Measurements from ENCODE around the gene XNDC1N.
"Not testable (repeated sequence)": the region's sequence is repeated elsewhere in the genome, so short reads cannot be mapped to it uniquely, and the experiment has no call there.

Gene XNDC1N

GRCh38 chr11:71933141-71933933 lies 4.9 kb upstream of the XNDC1N start:
- FAIRE-seq (no peak), DNase-seq (ENCODE audit: low spot score) (no peak)

- no peak for FAIRE-seq
- no peak for DNase-seq (ENCODE audit: low spot score)
These were observed 2.8 kb upstream of the XNDC1N start for GRCh38 chr11:71931245-71931602.

GRCh38 chr11:71930556-71931244 lies 2.3 kb upstream of the XNDC1N start:
- DNase-seq (ENCODE audit: low spot score) (no peak), FAIRE-seq (no peak)

- DNase-seq (ENCODE audit: low spot score) (no peak), FAIRE-seq (no peak)
These were observed 1.1 kb upstream of the XNDC1N start for GRCh38 chr11:71929491-71929890.

GRCh38 chr11:71928737-71929443 lies 496 bp upstream of the XNDC1N start, which contains the start of gene RNF121:
Gene RNF121 (plus strand): TSS chr11:71929046. CDS start chr11:71929062, 16 bp downstream.
- no peak for FAIRE-seq
- DNase-seq (ENCODE audit: low spot score) = peak; percentile 83

GRCh38 chr11:71917646-71918140 lies 10.7 kb downstream of the XNDC1N start:
- DNase-seq (ENCODE audit: low spot score) (no peak), FAIRE-seq (no peak)

GRCh38 chr11:71914617-71915189 lies 13.7 kb downstream of the XNDC1N start:
- FAIRE-seq (no peak), DNase-seq (ENCODE audit: low spot score) (no peak)

GRCh38 chr11:71913756-71914526 lies 14.5 kb downstream of the XNDC1N start:
- FAIRE-seq = no peak
- no peak for DNase-seq (ENCODE audit: low spot score)

GRCh38 chr11:71911986-71912340 lies 16.4 kb downstream of the XNDC1N start:
- DNase-seq (ENCODE audit: low spot score); FAIRE-seq: not testable (repeated sequence)

GRCh38 chr11:71911321-71911985 lies 16.9 kb downstream of the XNDC1N start:
- not testable (repeated sequence) for DNase-seq (ENCODE audit: low spot score); FAIRE-seq

GRCh38 chr11:71910775-71911174 lies 17.6 kb downstream of the XNDC1N start:
- FAIRE-seq; DNase-seq (ENCODE audit: low spot score): not testable (repeated sequence)

GRCh38 chr11:71908218-71908617 lies 20.2 kb downstream of the XNDC1N start:
- FAIRE-seq (no peak), DNase-seq (ENCODE audit: low spot score) (no peak)

- not testable (repeated sequence) for DNase-seq (ENCODE audit: low spot score); FAIRE-seq
These were observed 27.3 kb downstream of the XNDC1N start for GRCh38 chr11:71901137-71901536.

- DNase-seq (ENCODE audit: low spot score) = no peak
- FAIRE-seq = no peak
These were observed 32.4 kb downstream of the XNDC1N start for GRCh38 chr11:71895961-71896360.

- FAIRE-seq; DNase-seq (ENCODE audit: low spot score): not testable (repeated sequence)
These were observed 39.1 kb downstream of the XNDC1N start for GRCh38 chr11:71889181-71889872.

- DNase-seq (ENCODE audit: low spot score); FAIRE-seq: not testable (repeated sequence)
These were observed 39.9 kb downstream of the XNDC1N start for GRCh38 chr11:71888335-71889010.

- not testable (repeated sequence) for DNase-seq (ENCODE audit: low spot score); FAIRE-seq
These were observed 42.6 kb downstream of the XNDC1N start for GRCh38 chr11:71885806-71886205.
